DOHH2 (cell line): ENCODE measurements around the gene CEBPZOS.
"Not testable (repeated sequence)": the region's sequence is repeated elsewhere in the genome, so short reads cannot be mapped to it uniquely, and the experiment has no call there.

Experiments
- H3F3A ChIP-seq: fragments of 200-600 bp; sonication (generic), shearing (Covaris generic); 2 replicates; pipeline ENCODE4 v1.6.0; 2016; ENCODE audit warnings: antibody characterized with exemption, mild to moderate bottlenecking; ENCODE audit not compliant: control insufficient read depth, insufficient read depth
- H3K27ac ChIP-seq: fragments of 200-600 bp; sonication (generic); 2 replicates; pipeline ENCODE4 v1.5.1; 2014; ENCODE audit warnings: low read depth, mild to moderate bottlenecking, low read length, moderate library complexity
- H3K27me3 ChIP-seq: fragments of 200-600 bp; sonication (generic); 2 replicates; pipeline ENCODE4 v1.6.1; 2014; ENCODE audit warnings: mild to moderate bottlenecking, low read length, mixed read lengths; ENCODE audit not compliant: control insufficient read depth
- H3K36me3 ChIP-seq: fragments of 200-600 bp; sonication (generic); 2 replicates; pipeline ENCODE4 v1.6.1; 2014; ENCODE audit warnings: mild to moderate bottlenecking, low read length, moderate library complexity, mixed read lengths; ENCODE audit not compliant: control insufficient read depth
- H3K4me1 ChIP-seq: fragments of 200-600 bp; sonication (generic); 2 replicates; pipeline ENCODE4 v1.6.1; 2014; ENCODE audit warnings: mild to moderate bottlenecking, low read length, mixed read lengths; ENCODE audit not compliant: control insufficient read depth
- H3K4me2 ChIP-seq: fragments of 200-600 bp; sonication (generic); 2 replicates; pipeline ENCODE4 v1.6.0; 2014; ENCODE audit warnings: mild to moderate bottlenecking, low read length, moderate library complexity
- H3K4me3 ChIP-seq: fragments of 200-600 bp; sonication (generic); 2 replicates; pipeline ENCODE4 v1.5.1; 2014; ENCODE audit warnings: mild to moderate bottlenecking, low read length, mixed read lengths
- H3K79me2 ChIP-seq: fragments of 200-600 bp; sonication (generic); 2 replicates; pipeline ENCODE4 v1.6.1; 2014; ENCODE audit warnings: mild to moderate bottlenecking, low read length, mixed read lengths; ENCODE audit not compliant: control insufficient read depth
- H3K9me2 ChIP-seq: fragments of 200-600 bp; sonication (generic); replicated peaks from 2 replicates; pipeline ENCODE4 v1.6.1; 2014; ENCODE audit warnings: mild to moderate bottlenecking, low read length, mixed read lengths; ENCODE audit not compliant: control insufficient read depth
- H3K9me3 ChIP-seq: fragments of 200-600 bp; sonication (generic); 2 replicates; pipeline ENCODE4 v1.6.1; 2014; ENCODE audit warnings: antibody characterized with exemption, low read length, mixed read lengths; ENCODE audit not compliant: control insufficient read depth, insufficient read depth
- H4K20me1 ChIP-seq: fragments of 200-600 bp; sonication (generic); 2 replicates; pipeline ENCODE4 v1.6.0; 2014; ENCODE audit warnings: low read depth, mild to moderate bottlenecking, antibody characterized with exemption, low read length, moderate library complexity; ENCODE audit not compliant: control insufficient read depth, insufficient read depth
- CTCF ChIP-seq: fragments of 200-600 bp; sonication (generic); IDR thresholded peaks from one replicate; pipeline ENCODE4 v1.5.1; 2014; ENCODE audit warnings: antibody characterized with exemption, mild to moderate bottlenecking, low read depth, low read length; ENCODE audit not compliant: poor library complexity, severe bottlenecking
- EZH2phosphoT487 ChIP-seq: fragments of 200-600 bp; sonication (generic); IDR thresholded peaks from 2 replicates; pipeline ENCODE4 v1.6.1; 2017; ENCODE audit warnings: borderline replicate concordance, mild to moderate bottlenecking, antibody characterized with exemption, low read length, moderate library complexity, mixed read lengths

The CEBPZOS gene

GRCh38 chr2:37191747-37192146 is 4.5 kb upstream of the CEBPZOS start:
- peaks cover 9% of the 10 kb centered on the region for H3K4me1 ChIP-seq
- no peak for TF ChIP-seq EZH2phosphoT487
- no peak for TF ChIP-seq CTCF
- H3K9me3 ChIP-seq: no peaks in the 10 kb centered on the region
- H3K4me2 ChIP-seq: no peak overlapping the region
- H3K27ac ChIP-seq: no peak overlapping the region
- no peaks in the 10 kb centered on the region for H3F3A ChIP-seq
- H3K9me2 ChIP-seq: no peaks in the 10 kb centered on the region
- no peaks in the 10 kb centered on the region for H4K20me1 ChIP-seq
- no peak overlapping the region for H3K4me3 ChIP-seq
- peaks cover 4% of the 10 kb centered on the region for H3K79me2 ChIP-seq
- no peaks in the 10 kb centered on the region for H3K27me3 ChIP-seq
- peaks cover 4% of the 10 kb centered on the region; the same call in 1 of the 2 replicates for H3K36me3 ChIP-seq

- no peak overlapping the region for H3K27ac ChIP-seq
- H3K4me3 ChIP-seq: no peak overlapping the region
- no peaks in the 10 kb centered on the region for H3F3A ChIP-seq
- no peaks in the 10 kb centered on the region for H3K9me2 ChIP-seq
- peaks cover 13% of the 10 kb centered on the region for H3K79me2 ChIP-seq
- peaks cover 5% of the 10 kb centered on the region; the same call in 1 of the 2 replicates for H3K36me3 ChIP-seq
- H3K9me3 ChIP-seq: no peaks in the 10 kb centered on the region
- no peaks in the 10 kb centered on the region for H4K20me1 ChIP-seq
- no peaks in the 10 kb centered on the region for H3K27me3 ChIP-seq
- no peak overlapping the region for H3K4me2 ChIP-seq
- TF ChIP-seq EZH2phosphoT487: no peak
- no peak for TF ChIP-seq CTCF
- H3K4me1 ChIP-seq: peaks cover 11% of the 10 kb centered on the region
These were observed 3.7 kb upstream of the CEBPZOS start for GRCh38 chr2:37192551-37192950.

- peaks cover 30% of the 10 kb centered on the region for H3K36me3 ChIP-seq
- H3F3A ChIP-seq, H3K9me3 ChIP-seq, H4K20me1 ChIP-seq, H3K9me2 ChIP-seq, H3K27me3 ChIP-seq: not testable (repeated sequence)
- H3K4me1 ChIP-seq: peaks cover 41% of the 10 kb centered on the region
- peak overlapping the region; percentile 71 for H3K4me2 ChIP-seq
- H3K27ac ChIP-seq: peak overlapping the region; percentile 88
- peak overlapping the region; percentile 80 for H3K4me3 ChIP-seq
- peaks cover 46% of the 10 kb centered on the region for H3K79me2 ChIP-seq
These were observed 405 bp upstream of the CEBPZOS start for GRCh38 chr2:37195862-37196319.

GRCh38 chr2:37198681-37199065 is 2.4 kb downstream of the CEBPZOS start:
- no peaks in the 10 kb centered on the region for H4K20me1 ChIP-seq
- peak overlapping the region; percentile 71 for H3K4me2 ChIP-seq
- no peaks in the 10 kb centered on the region for H3K27me3 ChIP-seq
- H3K9me2 ChIP-seq: no peaks in the 10 kb centered on the region
- H3K79me2 ChIP-seq: peaks cover 63% of the 10 kb centered on the region
- no peak for TF ChIP-seq EZH2phosphoT487
- no peak for TF ChIP-seq CTCF
- H3K4me3 ChIP-seq: peak overlapping the region; percentile 80
- peak overlapping the region; percentile 88 for H3K27ac ChIP-seq
- H3K4me1 ChIP-seq: peaks cover 51% of the 10 kb centered on the region
- peaks cover 56% of the 10 kb centered on the region for H3K36me3 ChIP-seq
- no peaks in the 10 kb centered on the region; the same call in 1 of the 2 replicates for H3K9me3 ChIP-seq
- peaks cover 29% of the 10 kb centered on the region for H3F3A ChIP-seq
